Adrenal gland (tissue), 12 donors: Measurements from ENCODE around the gene PPP5C. TPM values are rescaled to one million over a fixed set of nuclear protein-coding genes. Genes with fewer than 3 reads are reported as not detected.
"Not testable (repeated sequence)": the region's sequence is repeated elsewhere in the genome, so short reads cannot be mapped to it uniquely, and the experiment has no call there.

ENCODE experiments used
- DNase-seq, 7 donors: peaks; one replicate each; pipeline ENCODE4 v3.0.0-alpha.2; 2019 to 2020
- H3K27ac ChIP-seq, 5 donors: fragments of 200-600 bp; sonication (generic) in 4 of 5; 1 replicate in 3 of 5; 2 replicates in 2 of 5; pipeline versions ENCODE4 v1.5.1 to v1.8.0; 2016 to 2020; ENCODE audit warnings: mild to moderate bottlenecking in 1 of 5
- H3K27me3 ChIP-seq: fragments of 200-600 bp; 2 replicates; pipeline ENCODE4 v1.8.0; 2021
- H3K36me3 ChIP-seq, 2 donors: fragments of 200-600 bp; replicated peaks in 1 of 2; 1 replicate in 1 of 2; 2 replicates in 1 of 2; pipeline versions ENCODE4 v1.5.1 to v1.8.0; 2018 to 2022
- H3K4me1 ChIP-seq, 2 donors: fragments of 200-600 bp; replicated peaks in 1 of 2; 1 replicate in 1 of 2; 2 replicates in 1 of 2; pipeline versions ENCODE4 v1.5.1 to v1.8.0; 2018 to 2021
- H3K4me3 ChIP-seq, 4 donors: fragments of 200-600 bp; sonication (generic) in 3 of 4; one replicate each; pipeline ENCODE4 v1.5.1; 2016 to 2018
- H3K9me3 ChIP-seq, 3 donors: fragments of 200-600 bp; sonication (generic) in 1 of 3; replicated peaks in 1 of 3; 1 replicate in 2 of 3; 2 replicates in 1 of 3; pipeline versions ENCODE4 v1.5.1 to v1.8.0; 2016 to 2021
- POLR2A ChIP-seq, 2 donors: fragments of 450-650 bp; IDR thresholded peaks; one replicate each; pipeline ENCODE4 v1.6.1; 2017; ENCODE audit warnings: antibody characterized with exemption in 2 of 2, mild to moderate bottlenecking in 2 of 2, moderate library complexity in 1 of 2
- WGBS, 4 donors: extraction: QIAGEN DNeasy Blood & Tissue Kit in 2 of 4; methylation state at CpG; one replicate each; pipeline versions ENCODE4 v1.1.5 to v1.1.7; 2013 to 2017; 5-methylcytosine and 5-hydroxymethylcytosine counted together
- intact Hi-C, 2 donors: fragments of 100-400 bp; cut with DNase I; formaldehyde crosslinking; loops; one replicate each; pipeline versions ENCODE4 v1.14.1 to v1.15.0; 2022 to 2023
- polyA plus RNA-seq, 3 donors: library from polyadenylated mRNA; stranded (reverse); fragments of 200-250 nt in 2 of 3; fragments of 350-450 nt in 1 of 3; fragmentation: Illumina TruSeq in 1 of 3; extraction: RNeasy Lipid Tissue Mini Kit (QIAGEN cat#74804) in 1 of 3; gene quantifications; one replicate each; pipeline ENCODE4 v1.2.3, GENCODE V29; 2013 to 2014
- total RNA-seq, 9 donors: library from RNA; depleted of rRNA in 4 of 9; stranded (reverse); fragments of >200 nt in 4 of 9; fragments of 120-200 nt in 1 of 9; fragmentation: NEBNext Ultra II Directional in 1 of 9; extraction: Animal tissue kit (Norgen Biotek cat#: 25700) in 1 of 9; gene quantifications; one replicate each; pipeline versions ENCODE4 v1.1.0 to v1.2.4, GENCODE V29; 2013 to 2023
- TF ChIP-seq, protein P1 (sequence below), 6 experiments: fragments of 450-650 bp in 4 of 6; fragments of 200-600 bp in 2 of 6; sonication (generic) in 1 of 6; IDR thresholded peaks; 1 replicate in 5 of 6; 2 replicates in 1 of 6; pipeline versions ENCODE4 v1.5.1 to v1.8.0; 2016 to 2021; ENCODE audit warnings: antibody characterized with exemption in 6 of 6, mild to moderate bottlenecking in 2 of 6, moderate library complexity in 1 of 6
- donor health status: healthy with polysubstance abuse.
- donor health status: Bipolar disorder and iron deficiency.
- donor health status: DM: yes; HTN: yes; CAD: no.
- donor health status: DM: no; HTN: no; CAD: no.
- donor health status: DM: no; HTN: no; CAD: no.
- donor health status: DM: yes; HTN: yes; CAD: no.

Gene PPP5C
- total and polyA plus RNA-seq, 12 donors: 42.3 to 135 (median 75.1) TPM

DNA sequence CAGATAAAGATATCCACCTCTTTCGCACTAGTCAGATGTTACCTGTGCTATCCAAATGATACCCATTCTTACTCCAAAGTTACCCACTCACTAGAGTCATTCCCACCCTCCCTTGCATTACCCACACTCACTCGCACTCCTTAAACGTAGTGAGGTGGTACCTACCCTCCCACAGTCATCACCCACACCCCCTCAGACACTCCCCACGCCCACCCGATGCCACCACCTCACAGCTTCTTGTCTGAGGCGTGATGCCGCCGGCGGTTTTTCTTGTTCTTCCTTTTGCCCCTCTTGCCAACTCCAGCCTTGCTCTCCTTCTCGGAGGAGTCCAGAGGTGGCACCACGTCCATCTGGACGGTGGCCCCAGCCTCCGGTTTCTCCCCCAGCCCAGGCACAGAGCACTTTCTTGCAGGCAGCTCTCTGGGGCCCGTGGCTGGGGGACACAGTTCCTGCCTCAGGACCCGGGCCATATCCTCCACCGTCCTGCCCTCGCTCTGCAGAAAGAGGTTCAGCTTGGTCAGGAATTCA, 80.7 kb downstream of the PPP5C start:
- no peaks in the 10 kb centered on the region for H3K36me3 ChIP-seq
- H3K27ac ChIP-seq: no peak overlapping the region
- intact Hi-C loops: no loop called here
- peak in 1 of 7 donors; percentile 35 for DNase-seq
- TF ChIP-seq, protein P1, sequence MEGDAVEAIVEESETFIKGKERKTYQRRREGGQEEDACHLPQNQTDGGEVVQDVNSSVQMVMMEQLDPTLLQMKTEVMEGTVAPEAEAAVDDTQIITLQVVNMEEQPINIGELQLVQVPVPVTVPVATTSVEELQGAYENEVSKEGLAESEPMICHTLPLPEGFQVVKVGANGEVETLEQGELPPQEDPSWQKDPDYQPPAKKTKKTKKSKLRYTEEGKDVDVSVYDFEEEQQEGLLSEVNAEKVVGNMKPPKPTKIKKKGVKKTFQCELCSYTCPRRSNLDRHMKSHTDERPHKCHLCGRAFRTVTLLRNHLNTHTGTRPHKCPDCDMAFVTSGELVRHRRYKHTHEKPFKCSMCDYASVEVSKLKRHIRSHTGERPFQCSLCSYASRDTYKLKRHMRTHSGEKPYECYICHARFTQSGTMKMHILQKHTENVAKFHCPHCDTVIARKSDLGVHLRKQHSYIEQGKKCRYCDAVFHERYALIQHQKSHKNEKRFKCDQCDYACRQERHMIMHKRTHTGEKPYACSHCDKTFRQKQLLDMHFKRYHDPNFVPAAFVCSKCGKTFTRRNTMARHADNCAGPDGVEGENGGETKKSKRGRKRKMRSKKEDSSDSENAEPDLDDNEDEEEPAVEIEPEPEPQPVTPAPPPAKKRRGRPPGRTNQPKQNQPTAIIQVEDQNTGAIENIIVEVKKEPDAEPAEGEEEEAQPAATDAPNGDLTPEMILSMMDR (IDR thresholded peaks at IDR 0.05): no peak
- no peak for TF ChIP-seq POLR2A (IDR thresholded peaks at IDR 0.05)
- 87 to 91% (median 88%) methylated on average over 17 of the region's 17 CpGs for WGBS, 4 donors
- no peak overlapping the region for H3K4me3 ChIP-seq
- no peaks in the 10 kb centered on the region for H3K9me3 ChIP-seq
- no peaks in the 10 kb centered on the region for H3K27me3 ChIP-seq
- peaks cover 10 to 31% of the 10 kb centered on the region in 2 donors for H3K4me1 ChIP-seq

DNA sequence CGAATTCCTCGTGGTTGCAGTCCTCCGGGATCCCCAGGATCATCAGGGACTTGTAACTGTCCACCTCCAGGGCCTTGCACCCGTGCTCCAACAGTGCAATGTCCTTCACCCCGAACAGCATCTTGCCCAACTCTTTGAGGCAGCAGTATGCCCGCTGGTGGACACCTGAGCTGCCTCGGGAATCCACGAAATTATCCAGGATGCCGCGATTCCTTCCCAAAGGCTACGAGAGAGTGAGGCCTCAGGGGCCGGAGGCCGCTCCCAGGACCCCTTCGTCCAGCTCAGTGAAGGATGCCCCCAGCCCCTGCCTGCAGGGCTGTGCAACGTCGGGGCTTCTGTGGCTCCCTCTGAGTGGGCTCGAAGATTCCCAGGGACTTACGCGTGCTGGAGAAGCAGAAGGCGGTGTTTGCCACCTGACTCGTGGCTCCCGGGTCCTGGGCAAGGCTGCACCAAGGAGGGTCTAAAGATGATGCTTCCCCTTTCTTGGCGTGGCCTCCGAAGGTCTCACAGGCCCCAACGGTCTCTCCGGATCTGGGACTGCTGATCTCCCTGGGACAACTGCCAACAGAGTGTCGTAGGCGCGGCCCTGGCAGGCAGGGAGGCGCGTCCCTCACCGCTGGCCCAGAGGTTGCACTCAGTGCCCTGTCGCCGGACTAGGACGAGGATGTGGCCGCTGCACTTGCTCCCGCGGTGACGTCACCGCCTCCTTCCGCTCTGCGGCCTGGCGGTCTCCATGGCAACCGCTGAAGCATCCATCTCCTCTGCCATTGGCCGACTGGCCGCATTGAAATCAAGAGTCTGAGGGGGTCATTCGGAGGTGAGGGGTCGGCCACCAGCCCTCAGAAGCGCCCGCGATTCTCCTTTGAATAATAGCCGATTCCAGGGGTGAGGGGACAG, 81.6 kb downstream of the PPP5C start, which contains the start of gene PNMA8C:
PNMA8C (minus strand) TSS at position 698 of the 897 bp plus-strand sequence; CDS start at position 121, 577 bp downstream.
- TF ChIP-seq POLR2A (IDR thresholded peaks at IDR 0.05): peak in 1 of 2 donors; percentile 48
- TF ChIP-seq, protein P1 (IDR thresholded peaks at IDR 0.05): no peak
- H3K27ac ChIP-seq: peak within 1 kb of the TSS; percentile 27 to 79 (median 49)
- intact Hi-C loops: no loop called here
- peak within 1 kb of the TSS in 1 of 4 donors; percentile 37 for H3K4me3 ChIP-seq
- H3K36me3 ChIP-seq: no peaks in the 10 kb centered on the region
- peak; percentile 90 to 97 (median 95) for DNase-seq
- no peaks in the 10 kb centered on the region for H3K27me3 ChIP-seq
- H3K4me1 ChIP-seq: peaks cover 10 to 31% of the 10 kb centered on the region in 2 donors
- 19 to 29% (median 22%) methylated on average over 13 to 52 of the region's 52 CpGs for WGBS, 4 donors
- no peaks in the 10 kb centered on the region for H3K9me3 ChIP-seq

DNA sequence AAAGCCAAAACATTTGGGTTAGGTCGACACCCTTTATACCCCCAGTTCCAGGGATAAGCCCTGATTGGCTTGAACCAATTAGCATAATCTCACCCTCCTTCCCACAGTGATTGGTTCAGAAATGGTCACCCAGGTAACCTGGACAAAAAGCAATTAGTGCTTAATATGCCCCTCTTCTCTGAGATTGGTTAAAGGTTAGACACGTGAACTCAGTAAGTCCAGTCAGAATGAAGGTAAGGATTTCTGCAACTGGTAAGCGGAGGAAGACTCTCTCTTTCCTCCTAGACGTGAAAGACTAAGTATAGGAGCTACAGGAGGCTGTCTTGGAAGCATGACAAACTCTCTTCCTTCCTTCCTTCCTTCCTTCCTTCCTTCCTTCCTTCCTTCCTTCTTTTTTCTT, 83.1 kb downstream of the PPP5C start:
- Histone ChIP-seq H3K9me3 (no peaks in the 10 kb centered on the region), H3K27ac (no peak overlapping the region), H3K36me3 (no peaks in the 10 kb centered on the region), H3K4me1 (peaks cover 10 to 31% of the 10 kb centered on the region in 2 donors), H3K4me3 (no peak overlapping the region), H3K27me3 (no peaks in the 10 kb centered on the region)
- no peak for DNase-seq
- intact Hi-C loops: no loop called here
- 81 to 85% (median 83%) methylated on average over 4 of the region's 4 CpGs for WGBS, 4 donors
- TF ChIP-seq, protein P1 (IDR thresholded peaks at IDR 0.05): no peak
- TF ChIP-seq POLR2A (IDR thresholded peaks at IDR 0.05): no peak

DNA sequence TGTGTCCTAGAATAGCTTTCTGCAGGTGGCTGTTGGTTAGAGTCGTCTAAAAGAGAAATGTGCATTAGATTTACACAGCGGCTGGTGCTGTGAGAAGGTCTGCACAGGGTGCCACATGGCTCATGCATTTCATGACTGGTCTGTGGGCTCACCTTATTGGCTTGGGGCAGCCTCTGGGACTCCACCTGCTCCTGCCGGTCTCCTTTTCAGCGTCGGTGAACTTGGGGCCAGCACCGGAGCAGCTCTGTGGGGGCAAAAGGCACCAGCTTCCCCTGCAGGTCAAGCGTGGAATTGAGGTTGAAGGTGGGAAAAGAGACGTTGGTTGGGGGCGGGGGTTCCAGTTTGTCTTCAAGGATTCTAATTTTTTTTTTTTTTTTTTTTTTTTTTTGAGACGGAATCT, 84.9 kb downstream of the PPP5C start:
- H3K36me3 ChIP-seq: no peaks in the 10 kb centered on the region
- intact Hi-C loops: no loop called here
- 53 to 70% (median 59%) methylated on average over 9 to 10 of the region's 10 CpGs for WGBS, 4 donors
- H3K27ac ChIP-seq: no peak overlapping the region
- peaks cover 6 to 20% of the 10 kb centered on the region in 2 donors for H3K4me1 ChIP-seq
- TF ChIP-seq, protein P1 (IDR thresholded peaks at IDR 0.05): peak in 2 of 6 experiments; percentile 17 to 22
- TF ChIP-seq POLR2A (IDR thresholded peaks at IDR 0.05): no peak
- no peaks in the 10 kb centered on the region for H3K9me3 ChIP-seq
- no peak overlapping the region for H3K4me3 ChIP-seq
- no peaks in the 10 kb centered on the region for H3K27me3 ChIP-seq
- no peak for DNase-seq

DNA sequence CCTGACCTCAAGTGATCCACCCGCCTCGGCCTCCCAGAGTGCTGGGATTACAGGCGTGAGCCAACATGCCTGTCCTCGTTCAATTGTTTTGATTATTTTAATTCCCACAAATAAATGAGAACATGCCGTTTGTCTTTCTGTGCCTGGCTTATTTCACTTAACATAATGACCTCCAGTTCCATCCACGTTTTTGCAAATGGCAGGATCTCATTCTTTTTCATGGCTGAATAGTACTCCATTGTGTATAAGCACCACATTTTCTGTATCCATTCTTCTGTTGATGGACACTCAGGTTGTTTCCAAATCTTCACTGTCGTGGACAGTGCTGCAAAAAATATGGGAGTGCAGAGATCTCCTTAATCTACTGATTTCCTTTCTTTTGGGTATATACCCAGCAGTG, 86.6 kb downstream of the PPP5C start:
- intact Hi-C loops: not testable (repeated sequence)
- 64 to 75% (median 72%) methylated on average over 7 of the region's 7 CpGs for whole genome bisulfite sequencing, 4 donors

More for the DNA sequence above, 86.6 kb downstream of the PPP5C start:
- not testable (repeated sequence) for DNase-seq, H3K4me3 ChIP-seq, H3K27me3 ChIP-seq, H3K36me3 ChIP-seq, H3K9me3 ChIP-seq, H3K4me1 ChIP-seq, H3K27ac ChIP-seq
